CD4-positive, alpha-beta T cell treated with Interleukin-12 subunit alpha and Interleukin-12 subunit beta, for 1 hour (primary cell): ENCODE measurements around the gene HSPA5.
A peak's percentile ranks its signal among the peaks of the same experiment; 100 is the strongest.
"Not testable (repeated sequence)": the region's sequence is repeated elsewhere in the genome, so short reads cannot be mapped to it uniquely, and the experiment has no call there.

Experiments
- DNase-seq: peaks from one replicate; pipeline ENCODE4 v3.0.0-alpha.2; 2020

HSPA5 gene

DNA sequence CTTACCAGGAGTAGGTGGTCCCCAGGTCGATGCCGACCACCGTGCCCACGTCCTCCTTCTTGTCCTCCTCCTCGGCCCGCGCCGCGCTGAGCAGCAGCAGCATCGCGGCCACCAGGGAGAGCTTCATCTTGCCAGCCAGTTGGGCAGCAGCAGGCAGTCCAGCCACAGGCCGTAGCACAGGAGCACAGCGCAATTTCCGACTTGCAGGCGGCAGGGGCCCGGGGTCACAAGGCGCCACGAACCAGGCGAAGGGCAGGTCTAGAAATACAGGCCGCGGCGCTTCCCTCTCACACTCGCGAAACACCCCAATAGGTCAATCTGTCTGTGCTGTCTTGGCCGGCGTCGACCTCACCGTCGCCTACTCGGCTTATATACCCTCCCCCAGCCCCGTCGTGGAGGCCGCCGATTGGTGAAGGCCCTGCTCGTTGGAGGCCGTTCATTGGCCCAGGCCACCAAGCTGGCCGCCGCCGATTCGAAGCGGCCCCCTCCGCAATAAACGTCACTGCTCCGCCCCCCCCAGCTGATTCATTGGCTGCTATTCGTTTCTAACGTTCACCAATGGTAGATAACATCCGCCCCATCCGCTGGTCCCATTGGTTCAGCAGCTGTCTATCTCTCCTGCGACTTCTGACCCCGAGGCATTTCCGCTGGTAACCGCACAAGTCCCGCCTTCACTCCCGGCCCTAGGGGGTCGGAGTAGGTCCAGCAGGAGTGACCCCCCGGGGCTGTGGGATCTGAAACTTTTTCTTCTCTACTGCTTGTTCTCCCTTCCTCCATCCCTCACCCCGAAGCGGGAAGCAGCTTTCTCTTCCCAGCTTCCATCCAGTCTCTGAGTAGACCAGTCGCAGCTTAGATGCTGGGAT, at the start of gene HSPA5:
Gene HSPA5 (minus strand): TSS at position 344 of the 863 bp plus-strand sequence. CDS start 217 bp downstream, at position 127.
- peak; percentile 100 for DNase-seq

DNA sequence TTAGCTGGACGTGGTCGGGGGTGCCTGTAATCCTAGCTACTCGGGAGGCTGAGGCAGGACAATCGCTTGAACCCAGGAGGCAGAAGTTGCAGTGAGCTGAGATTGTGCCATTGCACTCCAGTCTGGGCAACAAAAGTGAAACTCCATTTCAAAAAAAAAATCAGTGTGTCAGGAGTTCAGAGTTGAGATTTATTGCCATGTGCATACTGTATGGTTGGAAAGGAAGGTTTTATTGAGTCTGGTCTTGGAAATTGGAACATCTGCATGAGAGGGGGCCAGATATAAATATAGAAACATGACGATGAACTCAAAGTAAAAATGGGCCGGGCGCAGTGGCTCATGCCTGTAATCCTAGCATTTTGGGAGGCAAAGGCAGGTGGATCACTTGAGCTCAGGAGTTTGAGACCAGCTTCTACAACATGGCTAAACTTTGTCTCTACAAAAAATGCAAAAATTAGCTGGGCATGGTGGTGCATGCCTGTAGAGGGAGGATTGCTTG, 45.8 kb upstream of the HSPA5 start:
- DNase-seq: not testable (repeated sequence)

DNA sequence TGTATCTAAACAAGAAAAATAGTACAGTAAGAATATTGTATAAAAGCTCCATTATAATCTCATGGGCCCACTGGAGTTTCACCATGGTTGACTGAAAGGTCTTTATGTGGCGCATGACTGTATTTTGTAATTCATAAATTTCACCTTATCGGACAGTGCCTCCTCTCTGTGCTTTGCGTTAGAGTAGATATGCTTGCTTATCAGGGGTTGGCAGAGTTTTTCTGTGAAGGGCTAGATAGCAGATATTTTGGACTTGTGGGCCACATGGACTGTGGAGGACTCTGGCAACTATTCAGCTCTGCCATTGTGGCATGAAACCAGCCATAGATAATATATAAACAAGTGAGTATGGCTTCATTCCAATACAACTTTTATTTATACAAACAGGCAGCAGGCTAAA, 43.7 kb upstream of the HSPA5 start:
- no peak for DNase-seq

DNA sequence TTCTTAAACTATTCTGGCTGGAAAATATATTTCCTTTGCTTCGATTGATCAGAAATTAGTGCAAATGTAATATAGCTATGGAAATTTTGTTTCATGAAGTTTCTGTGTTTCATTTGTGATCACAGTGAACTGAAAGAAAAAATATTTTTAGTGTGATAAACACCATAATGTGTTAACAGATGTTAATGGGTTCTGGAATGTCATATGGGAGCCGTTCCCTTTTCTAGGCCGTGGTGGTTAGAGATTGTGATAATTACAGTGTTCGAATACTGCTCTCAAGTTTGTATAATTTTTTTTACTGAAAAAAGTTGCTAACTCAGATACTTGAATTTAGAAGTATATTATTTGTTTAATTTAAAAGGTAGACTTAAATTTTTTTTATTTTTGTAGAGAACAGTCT, 39.8 kb upstream of the HSPA5 start:
- no peak for DNase-seq

GRCh38 chr9:125277411-125277810, 36.3 kb upstream of the HSPA5 start:
- no peak for DNase-seq

GRCh38 chr9:125276771-125277170, 35.6 kb upstream of the HSPA5 start:
- DNase-seq: no peak

DNA sequence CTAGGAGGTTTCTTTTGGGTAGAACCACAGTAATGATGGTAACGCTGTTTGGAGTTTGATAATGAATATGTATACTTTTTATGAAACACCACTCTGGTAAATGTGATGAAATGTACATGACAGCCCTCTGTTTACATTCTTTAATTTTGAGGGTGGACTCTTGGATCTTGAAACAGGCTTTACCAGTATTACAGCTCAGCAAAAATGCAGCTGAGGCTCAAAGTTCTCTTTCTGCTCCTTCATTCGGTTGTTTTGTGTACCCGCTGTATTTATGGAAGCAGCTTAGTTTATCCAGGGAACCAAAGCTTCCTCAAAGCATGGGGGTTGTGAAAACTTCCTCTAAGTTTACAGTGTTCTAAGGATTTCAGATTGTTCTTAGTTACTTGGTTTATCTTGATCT, 31.6 kb upstream of the HSPA5 start:
- DNase-seq: no peak

DNA sequence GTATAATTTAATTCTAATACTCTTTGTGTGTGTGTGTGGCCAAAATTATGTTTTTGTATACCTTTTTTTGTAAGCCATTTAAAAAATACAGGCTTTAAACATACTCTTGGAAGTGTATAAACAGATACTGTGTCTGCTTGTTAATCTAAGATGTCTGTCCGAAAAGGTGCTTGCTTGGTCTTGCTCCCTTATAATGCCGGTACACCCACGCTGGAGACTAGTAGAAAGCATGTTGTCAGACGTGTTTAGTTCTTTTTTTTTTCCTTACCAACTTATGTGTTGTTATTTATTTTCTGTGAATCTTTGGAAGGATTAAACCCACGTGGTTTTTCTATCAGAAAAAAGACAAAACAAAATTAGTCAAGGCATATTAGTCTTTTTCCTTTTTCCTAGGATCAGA, 29.9 kb upstream of the HSPA5 start:
- no peak for DNase-seq

DNA sequence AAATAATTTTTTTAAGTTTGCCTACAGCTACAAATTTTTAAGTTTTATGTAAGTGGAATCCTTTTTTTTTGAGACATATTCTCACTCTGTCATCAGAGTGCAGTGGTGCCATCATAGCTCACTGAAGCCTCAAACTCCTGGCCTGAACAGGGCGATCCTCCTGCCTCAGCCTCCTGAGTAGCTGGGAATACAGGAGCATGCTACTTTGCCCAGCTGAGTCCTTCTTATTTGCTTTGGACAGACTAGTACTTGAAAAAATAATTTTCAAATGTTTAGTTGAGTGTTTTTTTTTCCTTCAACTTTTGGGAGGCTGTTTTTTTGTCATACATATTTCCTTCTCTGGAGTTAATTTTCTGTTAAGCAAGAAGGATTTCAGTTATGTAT, 27.9 kb upstream of the HSPA5 start:
- DNase-seq: no peak

DNA sequence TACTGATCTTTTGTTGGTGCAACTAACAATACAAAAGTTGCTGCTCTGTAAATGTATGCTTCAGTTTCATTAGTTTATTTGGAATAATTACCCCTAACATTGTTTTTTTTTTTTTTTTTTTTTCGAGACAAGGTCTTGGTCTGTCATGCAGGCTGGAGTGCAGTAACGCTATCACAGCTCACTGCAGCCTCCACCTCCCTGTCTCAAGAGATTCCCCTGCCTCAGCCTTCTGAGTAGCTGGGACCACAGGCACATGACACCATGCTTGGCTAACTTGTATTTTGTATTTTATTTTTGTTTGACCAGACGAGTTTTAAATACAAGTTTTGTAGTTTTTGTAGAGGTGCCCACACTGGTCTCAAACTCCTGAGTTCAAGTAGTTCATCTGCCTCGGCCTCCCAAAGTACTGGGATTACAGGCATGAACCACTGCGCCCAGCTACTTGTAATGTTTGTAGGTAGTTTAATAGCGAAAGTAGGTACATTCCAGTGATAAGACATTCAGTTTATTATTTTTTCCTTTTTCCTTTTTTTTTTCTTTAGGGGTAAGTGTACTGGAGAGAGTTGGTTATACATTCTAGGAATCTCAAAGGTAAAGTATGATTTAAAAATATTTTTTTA, 27.4 kb upstream of the HSPA5 start:
- no peak for DNase-seq

GRCh38 chr9:125264068-125264467, 22.9 kb upstream of the HSPA5 start:
- DNase-seq: peak; percentile 62

DNA sequence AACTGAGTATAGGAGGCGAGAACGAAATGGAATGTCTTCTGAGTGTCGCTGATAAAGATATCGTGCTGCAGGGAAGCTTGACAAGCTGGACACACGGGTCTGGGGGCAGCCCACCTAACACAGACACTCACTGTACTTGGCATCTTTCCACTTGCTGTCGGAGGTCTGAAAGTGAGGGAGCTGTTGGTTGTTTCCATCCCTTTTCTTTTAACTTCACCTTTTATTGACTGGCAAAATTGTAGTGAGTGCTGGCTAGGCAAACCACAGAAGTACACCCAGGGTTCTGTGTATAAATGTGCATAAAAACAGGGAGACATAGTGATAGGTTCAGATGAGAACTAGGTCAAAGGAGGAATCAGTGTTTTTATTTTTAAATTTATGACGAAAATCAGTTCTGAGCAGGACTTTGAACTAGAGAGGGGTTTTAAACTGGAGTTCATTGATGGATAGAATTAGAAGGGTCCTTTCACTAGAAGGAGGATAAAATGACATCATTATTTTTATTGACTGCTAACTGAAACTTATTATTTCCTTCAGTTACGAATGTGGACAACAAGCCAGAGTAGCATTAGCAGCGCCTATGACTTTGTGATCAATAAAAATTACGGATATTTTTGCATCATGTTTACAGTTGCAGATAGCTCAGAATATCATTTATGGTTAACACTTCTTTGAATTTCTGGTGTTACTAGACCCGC, 21.3 kb upstream of the HSPA5 start:
- DNase-seq: no peak

DNA sequence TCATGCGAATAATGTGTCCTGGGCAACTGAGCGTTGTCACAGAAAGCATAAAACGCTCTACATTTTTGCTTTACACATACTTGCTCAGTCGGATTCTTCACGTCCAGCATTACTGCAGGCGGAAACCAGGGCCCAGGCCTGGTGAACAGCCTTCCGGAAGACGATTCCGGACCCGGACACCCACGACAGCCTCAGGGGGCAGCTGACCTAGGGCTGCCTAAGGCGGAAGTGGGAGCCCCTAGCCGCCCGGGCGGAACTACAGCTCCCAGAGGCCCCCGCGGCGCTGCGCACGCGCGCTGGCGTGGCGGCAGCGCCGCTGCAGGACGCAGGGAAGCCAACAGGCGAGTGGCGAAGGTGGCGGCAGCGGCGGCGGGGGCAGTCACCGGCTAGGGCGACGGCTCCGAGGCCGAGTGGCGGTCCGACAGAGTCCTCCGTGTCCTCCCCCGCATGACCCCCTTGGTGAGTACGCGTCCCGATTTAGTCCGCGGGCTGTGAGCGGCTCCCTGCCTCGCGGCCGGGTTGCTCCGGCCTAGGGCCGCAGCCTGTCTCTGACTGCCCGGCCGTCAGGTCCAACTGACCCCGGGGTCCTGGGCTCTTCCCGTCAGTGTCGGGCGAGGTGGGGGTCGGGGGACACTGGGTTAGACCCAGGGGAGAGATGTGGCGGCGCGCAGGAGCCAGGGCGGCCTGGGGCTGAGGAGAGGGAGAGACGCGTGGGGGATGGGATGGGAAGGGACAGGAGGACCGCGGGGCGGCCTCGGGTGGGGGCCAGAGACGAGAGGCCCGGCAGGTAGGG, 20.6 kb upstream of the HSPA5 start, which contains the start of gene GAPVD1:
Gene GAPVD1 (plus strand): TSS at position 326 of the 793 bp plus-strand sequence. CDS start 37,096 bp downstream, outside the sequence.
- peak; percentile 91 for DNase-seq

DNA sequence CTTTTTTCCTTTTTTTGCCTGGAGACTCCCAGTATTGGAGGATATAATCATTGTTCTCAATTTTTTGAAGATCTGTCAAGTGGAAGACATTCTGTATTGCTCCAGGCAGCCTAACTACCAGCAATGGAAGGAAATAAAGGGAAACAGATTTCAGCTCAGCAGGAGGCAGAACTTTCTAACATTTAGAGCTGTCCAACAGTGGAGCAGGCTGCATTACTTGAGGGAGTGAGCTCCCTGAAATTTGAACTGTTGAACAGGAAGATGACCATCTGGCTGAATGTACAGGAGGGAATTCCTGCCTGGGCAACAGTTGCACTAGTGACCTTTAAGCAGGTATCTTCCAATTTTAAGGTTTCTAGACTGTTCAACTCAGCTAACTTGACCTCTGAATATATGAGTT, 19.4 kb upstream of the HSPA5 start:
- DNase-seq: no peak

DNA sequence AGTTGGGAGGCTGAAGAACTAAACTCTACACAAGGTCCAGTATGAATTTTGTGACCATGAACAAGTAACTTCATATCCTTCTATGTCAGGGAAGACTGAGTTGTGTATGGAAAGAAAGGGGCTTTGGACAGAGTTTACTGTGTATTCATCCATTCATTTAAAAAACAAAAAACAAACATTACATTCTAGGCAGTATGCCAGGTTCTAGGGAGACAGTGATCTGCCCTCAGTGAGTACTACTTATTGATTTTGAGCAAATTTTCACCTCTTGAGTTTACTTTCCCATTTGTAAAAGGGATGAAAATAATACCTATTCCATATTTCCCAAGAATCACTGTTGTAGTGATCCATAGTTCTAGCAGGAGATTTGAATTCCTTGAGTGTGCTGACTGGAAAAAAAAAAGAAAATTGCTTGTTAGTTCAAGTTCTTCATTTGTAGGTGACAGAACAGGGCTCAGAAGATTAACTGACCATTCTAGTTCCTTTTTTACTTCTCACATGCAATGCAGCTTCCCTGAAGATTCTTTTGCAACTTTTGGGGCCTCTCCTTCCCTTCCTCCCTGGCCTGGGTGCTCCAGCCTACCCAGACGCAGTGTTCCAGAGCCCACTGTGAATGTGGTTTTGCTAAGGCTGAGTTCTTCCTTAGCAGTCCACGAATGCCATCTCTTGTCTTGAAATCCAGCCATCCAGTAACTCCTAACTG, 17.8 kb upstream of the HSPA5 start:
- DNase-seq: no peak

GRCh38 chr9:125258160-125258785, 17.1 kb upstream of the HSPA5 start:
- no peak for DNase-seq

- DNase-seq: no peak
Measured at GRCh38 chr9:125255781-125256391, 14.7 kb upstream of the HSPA5 start.

- DNase-seq: no peak
Measured at GRCh38 chr9:125254231-125254630, 13.1 kb upstream of the HSPA5 start.

DNA sequence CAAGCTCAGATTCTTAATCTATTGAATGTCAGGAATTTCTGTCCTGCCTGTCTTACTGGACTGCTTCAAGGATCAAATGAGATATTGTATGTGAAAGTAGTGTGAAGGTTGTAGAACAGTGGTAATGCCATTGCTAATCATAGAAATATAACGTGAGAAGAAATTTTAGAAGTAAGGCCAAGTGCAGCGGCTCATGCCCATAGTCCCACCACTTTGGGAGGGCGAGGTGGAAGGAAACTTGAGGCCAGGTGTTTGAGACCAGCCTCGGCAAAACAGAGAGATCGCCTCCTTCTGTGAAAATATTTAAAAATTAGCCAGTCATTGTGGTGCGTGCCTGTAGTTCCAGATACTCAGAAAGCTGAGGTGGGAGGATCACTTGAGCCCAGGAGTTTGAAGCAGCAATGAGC, 5.1 kb upstream of the HSPA5 start:
- no peak for DNase-seq

- DNase-seq: no peak
Measured at GRCh38 chr9:125243792-125244260, 2.7 kb upstream of the HSPA5 start.
